HepG2 (cell line): ENCODE data around the gene ZNF772. TPM values are rescaled to one million over a fixed set of nuclear protein-coding genes. Genes with fewer than 3 reads are reported as not detected.

ENCODE experiments used
- BRF2 ChIP-seq: sonication (generic); formaldehyde crosslinking; IDR thresholded peaks from 2 replicates; pipeline ENCODE4 v1.8.1; 2022; ENCODE audit warnings: mild to moderate bottlenecking, missing genetic modification reagents
- CBX5 ChIP-seq: sonication (generic); formaldehyde crosslinking; IDR thresholded peaks from 2 replicates; pipeline ENCODE4 v1.4.0; 2020; ENCODE audit warnings: missing genetic modification reagents, borderline replicate concordance
- CEBPZ ChIP-seq: IDR thresholded peaks from 2 replicates; pipeline ENCODE4 v1.6.1; 2012; ENCODE audit warnings: low read length, improper control_type of control experiment
- E2F5 ChIP-seq: sonication (generic); formaldehyde crosslinking; conservative IDR thresholded peaks from 2 replicates; pipeline ENCODE4 v1.4.0; 2020; ENCODE audit warnings: missing genetic modification reagents
- FOXA1 ChIP-seq, 2 experiments: fragments of 450-650 bp in 1 of 2; sonication (generic) in 1 of 2; formaldehyde crosslinking in 1 of 2; IDR thresholded peaks; 2 replicates each; pipeline versions ENCODE4 v1.4.0 to v1.6.1; 2016 to 2020; ENCODE audit warnings: missing genetic modification reagents in 1 of 2
- GZF1 ChIP-seq: sonication (generic); formaldehyde crosslinking; IDR thresholded peaks from 2 replicates; pipeline ENCODE4 v1.5.1; 2020; ENCODE audit warnings: mild to moderate bottlenecking, missing genetic modification reagents
- KDM1A ChIP-seq: IDR thresholded peaks from 2 replicates; pipeline ENCODE4 v1.6.1; 2016; ENCODE audit warnings: missing compliant biosample characterization
- MEF2D ChIP-seq: sonication (generic); formaldehyde crosslinking; IDR thresholded peaks from 2 replicates; pipeline ENCODE4 v1.5.1; 2020; ENCODE audit warnings: mild to moderate bottlenecking, missing genetic modification reagents
- MZF1 ChIP-seq: sonication (generic); formaldehyde crosslinking; IDR thresholded peaks from 2 replicates; pipeline ENCODE4 v1.8.1; 2023; ENCODE audit warnings: mild to moderate bottlenecking, missing genetic modification reagents, borderline replicate concordance
- SCMH1 ChIP-seq: sonication (generic); formaldehyde crosslinking; IDR thresholded peaks from 2 replicates; pipeline ENCODE4 v1.9.0; 2021; ENCODE audit warnings: missing genetic modification reagents, mild to moderate bottlenecking, borderline replicate concordance
- ZBTB37 ChIP-seq: sonication (generic); formaldehyde crosslinking; IDR thresholded peaks from 2 replicates; pipeline ENCODE4 v1.4.0; 2020; ENCODE audit warnings: mild to moderate bottlenecking, missing genetic modification reagents
- ZNF260 ChIP-seq: sonication (generic); formaldehyde crosslinking; IDR thresholded peaks from 2 replicates; pipeline ENCODE4 v1.4.0; 2020; ENCODE audit warnings: missing genetic modification reagents, low read depth, mild to moderate bottlenecking, borderline replicate concordance
- ZNF280B ChIP-seq: sonication (generic); formaldehyde crosslinking; IDR thresholded peaks from 2 replicates; pipeline ENCODE4 v1.5.0; 2020; ENCODE audit warnings: missing genetic modification reagents, mild to moderate bottlenecking, borderline replicate concordance
- ZNF292 ChIP-seq: sonication (generic); formaldehyde crosslinking; IDR thresholded peaks from 2 replicates; pipeline ENCODE4 v1.8.1; 2022; ENCODE audit warnings: mild to moderate bottlenecking, low read depth, missing genetic modification reagents, borderline replicate concordance
- ZNF343 ChIP-seq: sonication (generic); formaldehyde crosslinking; IDR thresholded peaks from 2 replicates; pipeline ENCODE4 v1.4.0; 2020; ENCODE audit warnings: mild to moderate bottlenecking, missing genetic modification reagents
- ZNF660 ChIP-seq: sonication (generic); formaldehyde crosslinking; IDR thresholded peaks from 2 replicates; pipeline ENCODE4 v1.5.1; 2020; ENCODE audit warnings: mild to moderate bottlenecking, low read depth, missing genetic modification reagents, borderline replicate concordance
- ZNF75D ChIP-seq: sonication (generic); formaldehyde crosslinking; IDR thresholded peaks from 2 replicates; pipeline ENCODE4 v1.8.1; 2023; ENCODE audit warnings: missing genetic modification reagents, mild to moderate bottlenecking, borderline replicate concordance
- ZNF761 ChIP-seq: sonication (generic); formaldehyde crosslinking; conservative IDR thresholded peaks from 2 replicates; pipeline ENCODE4 v1.4.0; 2020; ENCODE audit warnings: mild to moderate bottlenecking, missing genetic modification reagents
- ZNF775 ChIP-seq: sonication (generic); formaldehyde crosslinking; IDR thresholded peaks from 2 replicates; pipeline ENCODE4 v1.4.0; 2020; ENCODE audit warnings: missing genetic modification reagents, mild to moderate bottlenecking, moderate library complexity, borderline replicate concordance
- ZSCAN9 ChIP-seq: IDR thresholded peaks from 2 replicates; pipeline ENCODE4 v1.6.1; 2016; ENCODE audit warnings: borderline replicate concordance
- polyA plus RNA-seq, 8 experiments: library from polyadenylated mRNA; depleted of rRNA in 3 of 8; stranded (reverse) in 7 of 8; unstranded in 1 of 8; fragments of >200 nt; fragmentation: Illumina TruSeq in 4 of 8; extraction: Trizol in 4 of 8; gene quantifications; 2 replicates each; pipeline versions ENCODE4 v1.2.1 to v1.2.3, GENCODE V29; 2011 to 2016; ENCODE audit warnings: low read depth in 4 of 8, missing spikeins in 1 of 8, mixed read lengths in 1 of 8; ENCODE audit not compliant: insufficient read depth in 1 of 8
- total RNA-seq, 5 experiments: library from RNA; depleted of rRNA; stranded (reverse); fragments of >200 nt; fragmentation: Illumina TruSeq; extraction: Trizol; gene quantifications; 2 replicates each; pipeline ENCODE4 v1.2.3, GENCODE V29; 2016; ENCODE audit warnings: low read depth in 1 of 5

Gene ZNF772
- total and polyA plus RNA-seq, 2 of the 13 experiments (the other 11 are each of a cell fraction or from before 2014, with no cell fraction given) = 3.1 to 17.2 TPM

GRCh38 chr19:57435062-57435978, 42.0 kb downstream of the ZNF772 start, which contains the start of gene ZNF749 (continued):
- no peak for TF ChIP-seq CEBPZ
- peak; percentile 71; the same call in 1 of the 2 replicates for TF ChIP-seq ZNF343 (CRISPR knock-in tag)
- TF ChIP-seq ZBTB37 (CRISPR knock-in tag) = no peak
- no peak for TF ChIP-seq GZF1 (CRISPR knock-in tag)
- no peak for TF ChIP-seq ZNF775
- TF ChIP-seq MZF1 = no peak
- TF ChIP-seq BRF2 (CRISPR knock-in tag) = no peak
- no peak for TF ChIP-seq SCMH1 (CRISPR knock-in tag)
- no peak for TF ChIP-seq ZNF75D
- TF ChIP-seq ZNF761 (CRISPR knock-in tag) = peak; percentile 49; the same call in 1 of the 2 replicates
- TF ChIP-seq ZNF260 = no peak
- TF ChIP-seq ZNF280B (CRISPR knock-in tag) = no peak
- no peak for TF ChIP-seq FOXA1 (IDR thresholded peaks at IDR 0.05)
- TF ChIP-seq FOXA1 (CRISPR knock-in tag; IDR thresholded peaks at IDR 0.05) = no peak
- no peak for TF ChIP-seq ZSCAN9 (CRISPR knock-in tag)
- no peak for TF ChIP-seq KDM1A (CRISPR knock-in tag)
- TF ChIP-seq CBX5 (CRISPR knock-in tag) = peak; percentile 62; the same call in 1 of the 2 replicates
- TF ChIP-seq MEF2D (CRISPR knock-in tag) = peak; percentile 56
- no peak for TF ChIP-seq ZNF660
- TF ChIP-seq E2F5 (CRISPR knock-in tag) = no peak; the same call in 1 of the 2 replicates
- TF ChIP-seq ZNF292 (CRISPR knock-in tag) = peak; percentile 72
